Measurements from ENCODE around the gene LMO1. TPM values are rescaled to one million over a fixed set of nuclear protein-coding genes. Genes with fewer than 3 reads are reported as not detected.

Gene LMO1
- polyA plus RNA-seq, 3 donors, result not detected

GRCh38 chr11:8250981-8251615, 12.6 kb downstream of the LMO1 start:
- Histone ChIP-seq H3K36me3 (replicated peaks in 1 of 2; ENCODE audit: control insufficient read depth in 1 of 2, insufficient read depth in 2 of 2, low read length in 2 of 2) (no peaks in the 10 kb centered on the region), H3K9ac (ENCODE audit: insufficient read depth, low read length, poor library complexity, severe bottlenecking) (no peak overlapping the region), H3K9me3 (replicated peaks in 1 of 2; ENCODE audit: control insufficient read depth in 1 of 2, insufficient read depth in 1 of 2, low read length in 2 of 2) (no peaks in the 10 kb centered on the region), H2AFZ (ENCODE audit: insufficient read depth, low read depth, low read length, poor library complexity, severe bottlenecking) (no peak overlapping the region), H3K27ac (ENCODE audit: low read depth in 1 of 2, low read length in 2 of 2) (no peak overlapping the region), H3K4me2 (replicated peaks; ENCODE audit: extremely low read depth, low read length, poor library complexity, severe bottlenecking) (no peak overlapping the region), H3K27me3 (ENCODE audit: control insufficient read depth in 2 of 2, insufficient read depth in 2 of 2, low read length in 2 of 2) (no peaks in the 10 kb centered on the region), H3K4me3 (replicated peaks in 1 of 3; ENCODE audit: low read depth in 2 of 3, low read length in 3 of 3) (no peak overlapping the region), H3K4me1 (ENCODE audit: control insufficient read depth in 1 of 2, insufficient read depth in 2 of 2, low read length in 2 of 2) (no peaks in the 10 kb centered on the region), H3K79me2 (ENCODE audit: insufficient read depth, low read length) (no peaks in the 10 kb centered on the region), H4K20me1 (ENCODE audit: insufficient read depth, low read length) (no peaks in the 10 kb centered on the region)
- no peak overlapping the region for H3K27ac Mint-ChIP-seq
- H3K27me3 Mint-ChIP-seq (ENCODE audit: low read depth in 3 of 3), result peaks cover 0 to 6% (median 0%) of the 10 kb centered on the region in 3 donors
- H3K9me3 Mint-ChIP-seq, result peaks cover 0 to 2% (median 0%) of the 10 kb centered on the region in 7 donors
- TF ChIP-seq CTCF (IDR thresholded peaks at IDR 0.05), result no peak
- H3K4me1 Mint-ChIP-seq, result no peaks in the 10 kb centered on the region
- H3K4me3 Mint-ChIP-seq, result no peak overlapping the region
- WGBS (ENCODE audit: insufficient coverage), result 88% methylated on average over 9 of the region's 11 CpGs
- no peak for DNase-seq
- intact Hi-C loops (cut with micrococcal nuclease), result no loop called here
- H3K36me3 Mint-ChIP-seq, result no peaks in the 10 kb centered on the region

GRCh38 chr11:8250434-8250833, 13.2 kb downstream of the LMO1 start:
- Mint-ChIP-seq H3K9me3 (peaks cover 0 to under 1% (median 0%) of the 10 kb centered on the region in 7 donors), H3K27ac (no peak overlapping the region), H3K27me3 (ENCODE audit: low read depth in 3 of 3) (peaks cover 0 to 6% (median 0%) of the 10 kb centered on the region in 3 donors), H3K4me3 (no peak overlapping the region), H3K36me3 (no peaks in the 10 kb centered on the region), H3K4me1 (no peaks in the 10 kb centered on the region)
- H3K4me3 ChIP-seq (replicated peaks in 1 of 3; ENCODE audit: low read depth in 2 of 3, low read length in 3 of 3), result no peak overlapping the region
- H3K9me3 ChIP-seq (replicated peaks in 1 of 2; ENCODE audit: control insufficient read depth in 1 of 2, insufficient read depth in 1 of 2, low read length in 2 of 2), result no peaks in the 10 kb centered on the region
- DNase-seq, result no peak
- H3K27ac ChIP-seq (ENCODE audit: low read depth in 1 of 2, low read length in 2 of 2), result no peak overlapping the region
- intact Hi-C loops (cut with micrococcal nuclease), result no loop called here
- no peak overlapping the region for H3K4me2 ChIP-seq (replicated peaks; ENCODE audit: extremely low read depth, low read length, poor library complexity, severe bottlenecking)
- TF ChIP-seq CTCF (IDR thresholded peaks at IDR 0.05), result no peak
- H3K27me3 ChIP-seq (ENCODE audit: control insufficient read depth in 2 of 2, insufficient read depth in 2 of 2, low read length in 2 of 2), result no peaks in the 10 kb centered on the region
- H3K4me1 ChIP-seq (ENCODE audit: control insufficient read depth in 1 of 2, insufficient read depth in 2 of 2, low read length in 2 of 2), result no peaks in the 10 kb centered on the region
- no peaks in the 10 kb centered on the region for H3K79me2 ChIP-seq (ENCODE audit: insufficient read depth, low read length)
- H4K20me1 ChIP-seq (ENCODE audit: insufficient read depth, low read length), result no peaks in the 10 kb centered on the region
- H3K36me3 ChIP-seq (replicated peaks in 1 of 2; ENCODE audit: control insufficient read depth in 1 of 2, insufficient read depth in 2 of 2, low read length in 2 of 2), result no peaks in the 10 kb centered on the region
- no peak overlapping the region for H2AFZ ChIP-seq (ENCODE audit: insufficient read depth, low read depth, low read length, poor library complexity, severe bottlenecking)
- 50% methylated on average over 2 of the region's 5 CpGs for WGBS (ENCODE audit: insufficient coverage)
- H3K9ac ChIP-seq (ENCODE audit: insufficient read depth, low read length, poor library complexity, severe bottlenecking), result no peak overlapping the region

All from CD14-positive monocyte (primary cell).